Hair follicular keratinocyte (primary cell): Measurements from ENCODE around the gene AMZ2. TPM values are rescaled to one million over a fixed set of nuclear protein-coding genes. Genes with fewer than 3 reads are reported as not detected.

Experiments
- total RNA-seq: library from RNA; depleted of rRNA; stranded (reverse); fragments of >200 nt; gene quantifications from 2 replicates; pipeline ENCODE4 v1.2.3, GENCODE V29; 2015

The AMZ2 gene
- 117 and 136 TPM in 2 replicates for total RNA-seq

GRCh38 chr17:68247445-68248198 is at the start of gene AMZ2:
TSS of gene AMZ2 (plus strand) at chr17:68248043. CDS start at chr17:68250188, 2,145 bp downstream.

DNA sequence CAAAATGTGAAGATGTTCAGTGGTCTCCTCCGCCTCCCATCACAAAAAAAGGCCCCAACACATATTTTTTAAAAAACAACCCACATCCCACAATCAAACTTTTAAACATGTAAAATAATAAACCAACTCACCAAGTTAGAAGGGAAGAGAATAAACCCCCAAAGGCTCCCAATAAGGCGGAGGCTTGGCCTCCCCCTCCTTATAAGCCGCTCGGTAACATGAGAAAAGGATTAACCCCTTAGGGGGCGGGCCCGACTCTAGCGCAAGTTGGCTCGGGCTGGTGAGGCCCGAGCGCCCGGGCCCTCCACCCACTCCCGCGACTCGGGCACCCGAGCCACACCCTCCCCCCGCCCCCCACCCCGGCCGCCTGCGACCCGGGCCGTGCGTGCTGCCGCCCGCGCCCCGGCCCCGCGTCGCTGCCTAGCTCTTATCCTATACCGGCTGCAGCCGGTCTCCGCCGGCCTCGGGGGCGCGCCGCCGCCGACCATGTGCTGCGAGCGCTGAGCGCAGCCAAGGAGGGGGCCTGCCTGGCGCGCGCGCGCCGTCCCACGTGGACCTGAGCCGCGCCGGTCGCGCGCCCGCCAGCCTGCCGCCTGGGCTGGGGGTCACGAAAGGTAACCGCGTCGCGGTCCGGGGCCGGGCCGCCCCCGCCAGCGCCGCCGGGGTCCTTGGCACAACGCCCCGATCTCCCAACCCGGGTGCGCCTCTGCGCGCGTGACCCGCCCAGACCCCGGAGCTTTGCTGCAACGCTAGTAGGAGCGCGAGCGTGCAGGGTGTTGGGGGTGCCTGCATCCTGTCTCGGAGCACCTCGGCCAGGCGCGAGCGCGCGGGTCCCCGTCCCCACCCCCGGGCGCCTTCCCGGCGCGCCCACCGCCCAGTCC is 43.4 kb downstream of the AMZ2 start, which contains the start of the genes ARSG and SLC16A6:
TSS of gene ARSG (plus strand) at position 541 of the 881 bp plus-strand sequence. CDS start 15,999 bp downstream, outside the sequence.
TSS of gene SLC16A6 (minus strand) at position 173 of the 881 bp plus-strand sequence. CDS start 12,807 bp downstream, outside the sequence.

Other genes with a start within 250 kb of the AMZ2 start
- gene KPNA2, start 212.3 kb upstream of the AMZ2 start, total RNA-seq = 83.7 and 224 TPM in 2 replicates
- 0.04 TPM in 1 of 2 replicates, not detected in the other for gene SLC16A6, start 43.1 kb downstream of the AMZ2 start, total RNA-seq
- gene ARSG, start 43.5 kb downstream of the AMZ2 start, total RNA-seq = 0.16 and 0.38 TPM in 2 replicates
- 24.9 and 53.4 TPM in 2 replicates for gene WIPI1, start 209.5 kb downstream of the AMZ2 start, total RNA-seq